ELF-1 (cell line): Measurements from ENCODE around the gene FAM161A.

Experiments
- DNase-seq: peaks from one replicate; pipeline ENCODE4 v3.0.0-alpha.2; 2016; ENCODE audit warnings: low read depth, low spot score

Gene FAM161A

GRCh38 chr2:61787941-61788563 lies 65.8 kb downstream of the FAM161A start:
- DNase-seq: no peak

- DNase-seq: no peak
Observed at GRCh38 chr2:61786876-61787275, 67.0 kb downstream of the FAM161A start.

- DNase-seq: no peak
Observed at GRCh38 chr2:61785583-61785982, 68.3 kb downstream of the FAM161A start.

GRCh38 chr2:61784643-61785042 lies 69.2 kb downstream of the FAM161A start:
- DNase-seq: no peak

- no peak for DNase-seq
Observed at GRCh38 chr2:61775956-61776570, 77.8 kb downstream of the FAM161A start.
